NK-92 (cell line): ENCODE data around the gene DERL3.

Experiments used
- DNase-seq: peaks from one replicate; lab custom pipeline; 2025; ENCODE audit not compliant: unreplicated experiment; lab: John Stamatoyannopoulos, UW

Gene DERL3

DNA sequence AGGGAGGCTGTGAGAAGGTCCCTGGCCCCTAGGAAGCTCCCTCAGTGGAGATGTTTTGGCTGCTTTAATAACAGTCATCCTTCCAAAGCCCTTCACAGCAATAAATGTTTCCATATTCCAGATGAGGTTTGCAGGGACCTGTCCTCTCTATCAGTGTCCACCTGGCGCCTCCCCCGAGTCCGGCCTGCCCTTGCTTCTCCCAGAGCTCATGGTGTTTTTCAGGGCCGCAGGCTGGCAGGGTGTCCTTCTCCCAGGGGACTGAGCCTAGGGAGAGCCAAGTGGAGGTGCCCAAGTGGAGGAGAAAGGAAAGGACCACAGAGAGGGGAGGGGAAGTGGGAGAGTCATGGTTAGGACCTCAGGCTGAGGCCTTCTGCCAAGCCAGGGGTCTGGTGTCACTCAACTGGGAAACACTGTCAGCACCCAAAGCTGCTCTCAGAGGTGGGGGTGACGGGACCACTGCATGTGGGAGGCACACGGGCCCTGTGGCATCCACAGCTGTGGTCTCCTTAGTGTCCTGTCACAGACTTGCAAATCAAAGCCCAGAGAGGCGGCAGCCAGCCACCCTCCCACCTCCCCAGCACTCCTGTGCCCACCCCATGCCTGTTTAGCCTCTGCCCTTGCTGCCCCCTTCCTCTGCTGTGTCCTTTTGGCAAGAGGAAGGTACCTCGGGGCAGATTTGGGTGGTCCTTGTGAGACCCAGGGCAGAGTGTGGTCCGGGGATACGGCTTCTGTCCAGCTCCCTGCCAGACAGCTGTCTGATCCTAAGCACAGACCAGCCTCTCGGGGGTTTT lies 6.4 kb downstream of the DERL3 start:
- no peak for DNase-seq

DNA sequence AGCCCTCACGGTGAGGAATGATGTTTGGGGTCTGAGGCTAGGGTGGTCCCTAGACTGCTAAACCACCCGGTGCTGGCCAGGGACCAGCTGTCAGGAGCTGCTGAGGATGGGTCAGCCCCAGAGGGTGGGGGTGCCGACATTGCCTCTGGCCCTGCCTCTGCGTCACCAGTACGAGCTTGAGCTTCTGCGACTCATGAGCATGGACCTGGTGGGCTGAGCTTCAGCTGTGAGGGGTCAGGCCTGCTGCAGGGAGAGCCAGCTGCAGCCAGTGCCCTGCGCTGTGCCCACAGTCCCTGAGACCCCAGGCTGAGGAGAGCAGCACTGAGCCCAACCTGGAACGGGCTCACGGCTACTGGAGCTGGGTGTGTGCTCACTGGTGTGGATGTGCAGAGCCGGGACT lies 7.0 kb downstream of the DERL3 start:
- DNase-seq = no peak

DNA sequence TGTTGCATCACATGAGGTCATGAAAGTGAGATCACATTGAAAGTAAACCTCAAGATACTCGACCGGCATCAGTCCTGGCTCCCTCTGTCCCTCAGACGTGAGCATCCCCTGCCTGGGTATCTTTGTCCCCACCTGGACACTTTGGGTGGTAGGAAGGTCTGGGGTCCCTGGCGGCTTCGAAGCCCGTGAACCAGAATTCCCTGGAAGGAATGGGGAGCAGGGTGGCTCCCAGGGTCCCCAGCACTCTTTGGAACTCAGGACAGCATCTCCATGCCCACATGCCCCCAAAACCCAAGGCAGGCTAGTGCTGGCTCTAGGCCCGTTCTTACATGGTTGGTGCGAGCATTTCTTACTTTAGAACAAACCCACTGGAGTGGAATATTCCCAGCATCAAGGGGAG lies 7.5 kb downstream of the DERL3 start:
- no peak for DNase-seq

DNA sequence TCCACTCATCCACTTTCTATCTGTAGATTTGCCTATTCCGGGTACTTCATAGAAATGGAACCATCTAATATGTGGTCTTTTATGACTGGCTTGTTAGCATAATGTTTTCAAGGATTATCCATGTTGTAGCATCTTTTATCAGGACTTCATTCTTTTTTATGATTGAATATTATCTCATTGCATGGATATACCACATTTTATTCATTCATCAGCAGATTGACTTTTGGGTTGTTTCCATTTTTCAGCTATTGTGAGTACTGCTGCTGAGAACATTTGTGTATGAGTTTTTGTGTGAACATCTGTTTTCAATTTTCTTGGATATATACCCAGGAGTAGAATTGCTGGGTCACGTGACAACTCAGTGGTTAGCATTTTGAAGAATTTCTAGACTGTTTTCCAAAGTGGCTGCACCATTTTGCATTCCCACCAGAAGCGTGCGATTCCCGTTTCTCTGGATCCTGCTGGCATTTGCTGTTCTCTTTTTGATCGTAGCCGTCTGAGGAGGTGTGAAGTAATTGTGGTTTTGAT lies 8.9 kb downstream of the DERL3 start:
- no peak for DNase-seq

DNA sequence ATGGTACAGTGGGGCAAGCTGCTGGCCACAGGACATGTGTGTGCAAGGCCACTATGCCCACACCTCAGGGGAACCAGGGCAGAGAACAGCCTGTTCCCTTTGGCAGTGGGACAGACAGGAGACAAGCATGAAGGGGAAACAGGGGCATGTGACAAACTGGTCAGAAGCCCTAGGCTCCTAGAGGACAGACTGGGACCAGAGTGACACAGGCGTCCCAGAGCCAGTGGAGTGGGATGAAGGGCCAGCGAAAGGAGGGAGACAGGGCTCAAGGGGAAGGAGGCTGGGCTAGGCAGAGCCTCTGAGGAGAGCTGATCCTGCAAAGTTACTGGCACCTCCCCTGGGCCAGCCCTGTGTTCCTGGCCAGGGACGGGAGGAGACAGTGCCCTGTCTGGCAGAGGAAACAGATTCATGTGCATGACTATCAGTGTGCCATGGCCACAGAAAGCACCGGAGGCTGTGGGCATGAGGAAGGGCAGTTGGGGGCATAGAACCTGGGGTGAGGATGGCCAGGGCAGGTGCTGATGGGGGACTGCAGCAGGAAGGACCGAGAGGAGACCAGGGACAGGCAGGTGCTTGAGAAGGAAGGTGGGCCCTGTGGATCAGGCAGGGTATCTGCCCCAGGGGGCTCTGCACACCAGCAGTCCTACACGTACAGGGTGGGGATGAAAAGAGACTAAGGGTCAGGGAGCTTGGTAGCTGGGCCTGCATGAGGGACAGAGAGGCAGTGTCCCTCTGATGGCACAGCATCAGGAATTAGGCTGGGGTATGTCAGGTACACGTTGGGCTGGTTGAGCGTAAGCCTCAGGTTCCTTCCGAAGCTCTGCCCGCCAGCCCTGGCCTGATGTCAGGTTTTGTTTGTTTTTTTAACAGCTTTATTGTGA lies 9.8 kb downstream of the DERL3 start:
- DNase-seq = no peak

DNA sequence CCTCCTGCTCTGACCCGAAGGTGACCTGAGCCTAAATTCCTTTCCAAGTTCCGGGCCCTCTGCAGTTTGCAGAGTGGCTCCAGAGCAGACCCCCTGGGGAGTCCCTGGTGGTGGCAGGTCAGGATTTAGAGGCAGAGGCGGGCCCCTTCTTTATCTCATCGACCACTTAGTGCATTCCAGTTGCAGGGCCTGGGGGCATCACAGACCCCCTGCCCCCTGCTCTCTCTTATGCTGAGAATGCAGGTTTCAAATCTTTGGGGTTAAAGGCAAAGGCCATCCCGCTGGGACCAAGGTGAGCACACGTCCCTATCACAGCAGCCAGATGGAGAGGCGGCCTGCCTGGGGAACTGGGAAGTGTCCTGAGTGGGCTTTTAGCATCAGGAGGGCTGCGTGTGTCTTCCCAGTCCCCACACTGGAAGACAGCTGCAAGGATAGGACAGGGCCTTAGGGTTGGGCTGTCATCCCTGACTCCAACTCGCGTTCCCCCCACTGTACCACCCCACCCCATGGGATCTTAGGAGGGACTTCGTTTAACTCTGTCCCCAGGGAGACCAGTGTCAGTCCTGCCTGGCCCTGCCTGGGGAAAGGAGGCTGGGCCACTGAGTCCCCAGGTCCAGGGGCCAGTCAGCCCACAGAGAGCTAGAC lies 11.3 kb downstream of the DERL3 start:
- no peak for DNase-seq

DNA sequence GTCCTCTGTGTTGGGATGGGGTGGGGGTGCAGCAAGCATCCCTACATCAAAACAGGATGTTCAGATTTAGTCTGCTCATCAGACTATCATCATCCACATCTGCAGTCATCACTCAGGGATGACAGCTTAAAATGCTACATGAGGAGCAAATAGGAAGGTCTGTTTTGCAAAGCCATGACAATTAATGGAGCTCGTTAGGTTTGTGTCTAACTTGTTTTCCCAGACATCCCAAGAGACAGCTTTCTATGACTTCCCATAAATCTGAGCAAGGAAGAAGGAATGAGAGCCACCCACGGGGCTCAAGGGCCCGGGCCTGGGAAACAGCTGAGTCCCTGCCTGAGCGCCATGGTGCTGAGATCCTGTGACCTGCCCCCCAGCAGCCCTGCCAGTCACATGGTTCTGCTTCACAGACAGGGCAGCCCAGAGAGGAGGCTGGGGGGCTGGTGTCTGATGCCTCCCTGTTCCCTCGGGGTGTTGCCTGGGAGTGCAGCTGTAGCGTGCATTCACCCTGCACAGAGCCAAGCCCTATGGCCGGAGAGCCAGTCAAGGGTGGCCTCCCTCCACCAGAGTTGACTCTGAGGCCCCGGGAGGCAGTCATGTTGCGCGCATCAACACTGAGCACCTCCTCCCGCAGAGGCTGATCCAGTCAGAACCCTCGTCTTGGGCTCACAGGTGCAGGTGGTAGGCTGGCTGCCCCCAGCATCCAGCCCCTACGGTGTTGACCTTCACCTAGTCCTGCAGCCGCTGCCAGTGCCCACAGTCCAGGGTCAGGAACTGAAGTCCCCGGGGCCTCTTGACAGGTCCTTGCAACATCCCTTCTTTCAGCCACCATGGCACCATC lies 12.1 kb downstream of the DERL3 start:
- no peak for DNase-seq

DNA sequence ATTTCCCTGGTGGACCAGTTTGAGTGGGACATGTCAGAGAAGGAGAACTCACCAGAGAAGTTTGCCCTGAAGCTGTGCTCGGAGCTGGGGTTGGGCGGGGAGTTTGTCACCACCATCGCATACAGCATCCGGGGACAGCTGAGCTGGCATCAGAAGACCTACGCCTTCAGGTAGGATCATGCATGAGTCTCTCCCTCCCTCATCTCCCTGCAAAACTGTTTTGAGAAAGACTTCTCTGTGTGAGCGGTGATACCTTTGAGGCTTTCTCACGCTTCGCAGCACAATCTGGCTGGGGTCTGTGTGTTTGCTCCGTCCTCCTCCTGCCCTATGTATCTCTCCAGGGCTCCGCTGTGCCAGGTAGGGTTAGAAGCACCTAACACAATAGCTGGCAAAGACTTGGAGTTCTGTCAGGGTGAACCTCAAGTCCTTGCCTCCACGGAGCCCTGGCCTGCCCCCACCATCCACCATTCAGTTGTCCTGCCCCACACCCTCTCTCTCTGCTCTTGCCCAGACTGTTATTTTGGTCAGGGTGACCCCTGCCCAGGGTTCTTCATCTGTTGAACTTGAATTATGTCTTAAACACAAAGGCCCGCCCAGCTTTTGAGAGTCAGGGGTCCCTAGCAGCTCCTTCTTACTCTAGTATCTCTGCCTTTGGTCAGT lies 13.4 kb downstream of the DERL3 start:
- DNase-seq = no peak

DNA sequence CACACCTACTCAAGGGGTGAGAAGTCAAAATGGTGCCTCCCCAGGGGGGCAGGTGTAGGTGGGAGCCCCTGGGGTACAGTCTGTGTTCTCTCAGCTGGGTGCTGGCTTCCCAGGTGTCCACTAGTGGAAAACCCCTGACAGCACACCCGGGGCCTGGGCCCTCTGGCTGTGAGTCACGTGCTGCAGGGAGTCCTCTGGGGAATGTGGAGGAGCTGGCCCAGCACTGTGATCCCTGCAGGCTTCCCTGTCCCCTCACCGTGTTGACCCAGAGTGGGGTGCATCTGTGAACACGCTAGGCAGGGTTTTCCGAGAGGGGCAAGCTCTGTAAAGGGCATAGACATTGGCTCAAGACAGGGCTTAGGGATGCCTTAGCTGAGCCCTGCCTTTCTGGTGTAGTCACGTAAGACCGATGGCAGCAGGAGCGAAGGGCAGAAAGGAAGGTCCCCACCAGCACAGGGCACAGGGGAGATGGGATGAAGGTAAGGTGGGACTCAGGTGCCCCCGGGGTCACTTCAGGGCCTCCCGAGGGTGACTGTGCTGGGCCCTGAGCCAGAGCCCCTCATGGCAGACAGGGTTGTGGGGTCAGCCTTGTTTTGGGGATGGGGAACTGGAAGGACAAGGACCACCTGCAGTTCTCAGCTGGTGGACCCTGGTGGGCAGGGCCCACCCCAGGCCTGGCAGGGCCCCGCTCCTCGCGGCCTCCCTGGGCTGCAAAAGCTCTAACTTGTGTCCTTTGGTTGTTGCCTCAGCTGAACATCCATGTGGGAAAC lies 14.1 kb downstream of the DERL3 start:
- DNase-seq = no peak

DNA sequence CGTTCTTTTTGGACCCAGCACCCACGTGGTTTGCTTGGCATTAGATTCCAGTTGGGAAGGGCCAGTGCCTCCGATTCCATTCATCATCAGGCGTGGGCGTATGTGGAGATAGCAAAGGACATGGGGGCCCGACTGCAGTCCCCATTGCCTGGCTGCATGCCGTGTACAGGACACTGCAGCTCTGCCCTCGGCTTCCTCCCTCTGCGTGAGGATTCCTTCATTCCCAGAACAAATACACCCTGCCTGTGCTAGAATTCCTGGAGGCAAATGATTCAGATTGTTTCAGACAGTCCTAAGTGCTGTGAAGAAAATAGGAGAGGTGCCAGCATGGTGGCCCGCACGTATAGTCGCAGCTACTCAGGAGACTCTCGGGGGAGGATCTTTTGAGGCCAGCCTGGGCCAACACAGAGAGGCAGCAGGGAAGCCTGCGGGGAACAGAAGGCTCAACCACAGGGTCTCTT lies 15.4 kb downstream of the DERL3 start:
- DNase-seq = no peak

DNA sequence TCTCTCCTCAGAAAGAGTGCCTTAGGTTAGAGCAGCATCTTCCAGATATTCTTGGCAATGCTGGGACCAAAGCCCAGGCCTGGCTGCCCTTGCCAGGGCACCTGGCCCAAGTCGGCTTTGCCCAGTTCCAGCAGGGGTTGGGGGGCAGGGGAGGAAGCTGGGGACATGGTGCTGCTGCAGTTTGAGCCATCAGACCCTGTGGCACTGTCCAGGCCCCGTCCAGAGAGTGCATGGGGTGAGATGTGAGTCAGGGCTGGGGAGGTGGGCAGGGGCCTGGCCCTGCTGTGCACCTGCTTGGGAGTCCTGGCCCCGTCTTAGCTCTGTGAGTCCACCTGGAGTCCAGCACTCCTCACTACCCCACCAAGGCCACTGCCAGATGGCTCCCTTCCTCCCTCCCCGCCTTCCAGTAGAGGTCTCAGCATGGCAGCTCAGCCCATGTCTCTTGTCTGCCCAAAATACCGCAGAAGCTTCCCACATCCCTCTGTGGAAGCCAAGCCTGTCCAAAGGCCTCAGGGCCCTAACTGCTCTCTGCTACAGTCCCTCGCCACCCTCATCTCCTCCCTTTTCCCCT lies 16.6 kb downstream of the DERL3 start:
- DNase-seq = no peak

DNA sequence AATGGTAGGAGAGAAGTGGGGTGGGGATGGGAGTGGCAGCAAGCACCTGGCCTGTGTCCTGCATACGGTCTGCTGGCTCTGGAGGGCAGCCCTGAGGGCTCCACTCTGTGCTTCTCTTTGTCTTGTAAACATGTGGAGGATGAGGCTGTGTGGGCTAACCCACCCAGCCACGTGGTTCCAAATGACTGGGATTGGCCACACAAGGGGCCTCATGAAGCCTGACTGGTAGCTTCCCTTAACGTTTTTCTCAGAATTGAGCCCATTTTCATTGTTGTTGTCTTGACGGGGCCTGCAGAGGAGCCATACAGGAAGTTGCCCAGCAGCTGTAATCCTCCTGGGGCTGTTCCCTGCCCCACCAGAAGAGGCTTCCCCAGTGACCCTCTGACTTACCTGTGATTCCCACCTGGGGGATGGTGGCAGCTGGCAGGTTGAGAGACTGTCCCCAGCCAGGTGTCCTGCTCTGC lies 18.0 kb downstream of the DERL3 start:
- no peak for DNase-seq

DNA sequence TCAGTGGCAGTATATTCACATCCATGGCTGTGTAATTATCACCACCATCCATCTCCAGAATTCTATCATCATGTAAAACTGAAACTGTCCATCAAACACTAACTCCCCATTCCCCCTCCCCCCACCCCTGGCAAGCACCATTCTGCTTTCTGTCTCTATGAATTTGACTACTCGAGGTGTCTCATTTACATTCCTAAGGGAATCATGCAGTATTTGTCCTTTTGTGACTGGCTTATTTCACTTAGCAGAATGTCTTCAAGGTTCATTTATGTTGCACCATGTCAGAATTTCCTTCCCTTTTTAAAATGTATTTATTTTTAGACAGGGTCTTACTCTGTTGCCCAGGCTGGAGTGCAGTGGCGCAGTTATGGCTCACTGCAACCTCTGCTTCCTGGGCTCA lies 20.3 kb downstream of the DERL3 start:
- no peak for DNase-seq

DNA sequence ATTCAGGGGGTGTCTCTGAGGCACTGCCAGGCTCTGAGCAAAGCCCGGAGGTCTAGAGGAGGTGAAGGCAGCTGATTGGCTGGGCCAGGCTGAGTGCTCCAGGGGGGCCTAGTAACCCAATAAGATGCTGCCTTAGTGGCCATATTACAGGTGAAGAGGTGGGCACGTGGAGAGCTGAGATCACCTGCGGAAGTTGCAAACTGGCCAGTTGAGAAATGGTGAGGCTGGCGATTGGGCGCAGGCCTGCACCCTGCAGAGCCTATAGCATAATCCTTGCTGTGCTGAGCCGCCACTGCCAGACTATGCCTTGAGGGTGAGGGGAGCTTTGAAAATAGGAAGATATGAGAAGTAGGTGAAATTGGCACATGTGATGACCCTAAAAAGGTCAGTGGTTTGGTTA lies 21.7 kb downstream of the DERL3 start:
- DNase-seq = no peak

DNA sequence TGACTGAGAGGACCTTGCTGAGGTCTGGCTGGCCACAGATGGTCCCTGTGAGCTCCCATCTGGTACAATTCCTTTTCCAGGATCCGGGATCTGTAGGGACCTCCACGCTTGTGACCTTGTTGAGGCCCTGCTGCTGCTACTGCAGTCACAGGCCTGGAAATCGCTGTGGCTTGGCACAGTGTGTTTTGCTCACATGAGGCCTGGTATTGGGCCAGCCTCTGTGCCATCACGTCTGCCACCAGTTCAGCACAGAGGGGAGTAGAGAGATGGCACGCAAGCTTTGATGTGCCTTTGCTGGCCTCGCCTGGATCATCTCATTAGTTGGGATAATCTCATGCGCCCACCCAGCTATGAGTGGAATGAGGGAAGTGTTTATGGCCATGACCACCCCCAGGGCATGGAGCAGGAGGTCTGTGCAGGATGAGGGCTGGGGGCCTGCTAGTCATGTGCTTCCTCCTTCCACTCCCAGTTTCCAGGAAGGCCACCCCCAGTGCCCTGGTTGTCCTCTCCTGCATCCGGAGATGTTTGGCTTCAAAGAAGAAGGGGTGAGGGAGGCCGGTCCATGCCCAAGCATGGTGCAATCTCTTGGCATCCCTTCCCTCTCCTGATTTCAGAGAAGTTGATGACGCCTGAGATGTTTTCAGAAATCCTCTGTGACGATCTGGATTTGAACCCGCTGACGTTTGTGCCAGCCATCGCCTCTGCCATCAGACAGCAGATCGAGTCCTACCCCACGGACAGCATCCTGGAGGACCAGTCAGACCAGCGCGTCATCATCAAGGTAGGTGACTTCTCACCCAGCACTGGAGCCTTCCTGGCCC lies 22.4 kb downstream of the DERL3 start:
- no peak for DNase-seq

DNA sequence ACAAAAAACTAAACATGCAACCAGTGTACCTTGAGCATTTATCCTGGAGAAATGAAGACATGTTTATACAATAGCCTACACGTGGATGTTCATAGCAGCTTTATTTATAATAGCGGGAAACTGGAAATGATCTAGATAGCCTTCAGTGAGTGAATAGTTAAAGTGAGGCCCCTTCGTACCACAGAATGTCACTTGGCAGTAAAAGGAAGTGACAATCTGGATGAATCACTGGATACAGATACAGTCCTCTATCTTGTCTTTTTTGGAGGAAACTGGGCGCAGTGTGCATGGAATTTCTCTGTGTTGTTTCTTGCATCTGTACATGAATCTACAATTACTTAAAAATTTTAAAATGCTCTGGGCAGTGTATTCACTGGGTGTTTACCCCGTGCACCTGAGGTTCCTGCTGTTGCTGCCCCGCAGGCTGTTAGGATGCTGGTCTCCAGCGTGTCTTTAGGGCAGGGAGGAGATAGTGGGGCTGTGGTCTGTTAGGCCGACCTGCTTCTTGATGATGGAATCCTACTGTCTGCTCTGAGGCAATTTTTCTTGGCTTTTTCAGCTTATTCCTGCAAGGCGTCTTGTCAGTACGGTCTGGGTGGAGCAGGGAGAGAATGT lies 23.2 kb downstream of the DERL3 start:
- DNase-seq = no peak

DNA sequence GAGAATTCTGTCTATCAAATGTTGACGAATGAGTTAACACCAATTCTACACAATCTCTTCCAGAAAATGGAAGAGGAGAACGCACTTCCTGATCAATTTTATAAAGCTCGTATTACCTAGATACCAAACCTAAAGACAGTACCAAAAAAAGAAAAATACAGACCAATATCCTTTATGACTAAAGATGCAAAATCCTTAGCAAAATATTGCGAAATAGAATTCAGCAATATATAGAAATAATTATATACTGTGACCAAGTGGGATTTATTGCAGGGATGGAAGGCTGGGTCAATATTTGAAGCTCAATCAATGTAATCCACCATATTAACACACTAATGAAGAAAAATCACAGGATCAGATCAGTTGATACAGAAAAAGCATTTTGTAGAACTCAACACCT lies 26.4 kb downstream of the DERL3 start:
- no peak for DNase-seq

DNA sequence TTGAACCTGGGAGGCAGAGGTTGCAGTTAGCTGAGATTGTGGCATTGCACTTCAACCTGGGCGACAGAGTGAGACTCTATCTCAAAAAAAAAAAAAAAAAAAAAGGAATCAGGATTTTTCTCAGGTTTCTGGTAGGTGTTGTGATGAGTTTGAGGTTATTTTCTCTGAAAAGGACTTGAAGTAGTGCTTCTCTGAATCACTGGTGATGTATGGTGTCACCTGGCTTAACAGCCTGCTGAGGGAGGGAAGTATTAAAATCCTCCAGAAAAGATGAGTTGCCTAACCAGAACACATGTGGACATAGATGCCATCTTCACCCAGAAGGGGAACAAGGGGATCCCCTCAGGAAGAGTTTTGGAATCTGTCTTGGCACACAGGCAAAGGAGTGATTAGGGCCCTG lies 32.0 kb downstream of the DERL3 start:
- no peak for DNase-seq
